H9 (cell line): ENCODE measurements around the gene ZFAND3. TPM values are rescaled to one million over a fixed set of nuclear protein-coding genes. Genes with fewer than 3 reads are reported as not detected.

Experiments
- DNase-seq: peaks from one replicate; pipeline ENCODE4 v3.0.0-alpha.2; 2017
- H2AFZ ChIP-seq: one replicate; pipeline ENCODE4 v1.6.1; 2013; ENCODE audit warnings: mild to moderate bottlenecking, low read length, control low read depth, moderate library complexity
- H2AK5ac ChIP-seq: 2 replicates; pipeline ENCODE4 v1.6.1; 2013; ENCODE audit warnings: low read length, control low read depth, mixed read lengths; ENCODE audit not compliant: insufficient read length
- H2BK120ac ChIP-seq: one replicate; pipeline ENCODE4 v1.6.1; 2013; ENCODE audit warnings: low read depth, mild to moderate bottlenecking, low read length, control low read depth, inconsistent platforms; ENCODE audit not compliant: poor library complexity, severe bottlenecking
- H2BK12ac ChIP-seq: 2 replicates; pipeline ENCODE4 v1.6.1; 2013; ENCODE audit warnings: low read length, control low read depth, mixed read lengths, low read depth; ENCODE audit not compliant: insufficient read length
- H2BK15ac ChIP-seq: 2 replicates; pipeline ENCODE4 v1.6.1; 2013; ENCODE audit warnings: low read depth, low read length, control low read depth
- H2BK20ac ChIP-seq: one replicate; pipeline ENCODE4 v1.6.1; 2013; ENCODE audit warnings: low read depth, mild to moderate bottlenecking, low read length, control low read depth, inconsistent platforms; ENCODE audit not compliant: poor library complexity, severe bottlenecking
- H2BK5ac ChIP-seq: 2 replicates; pipeline ENCODE4 v1.6.1; 2013; ENCODE audit warnings: low read length, control low read depth, mixed read lengths; ENCODE audit not compliant: insufficient read length
- H3K14ac ChIP-seq: 2 replicates; pipeline ENCODE4 v1.6.1; 2013; ENCODE audit warnings: low read length, control low read depth; ENCODE audit not compliant: insufficient read depth
- H3K18ac ChIP-seq: 2 replicates; pipeline ENCODE4 v1.6.1; 2013; ENCODE audit warnings: low read depth, mild to moderate bottlenecking, mixed read lengths, low read length, control low read depth; ENCODE audit not compliant: insufficient read length
- H3K23ac ChIP-seq: 2 replicates; pipeline ENCODE4 v1.6.1; 2013; ENCODE audit warnings: low read length, control low read depth, mixed read lengths, low read depth; ENCODE audit not compliant: insufficient read length
- H3K23me2 ChIP-seq: 2 replicates; pipeline ENCODE4 v1.6.1; 2013; ENCODE audit warnings: low read depth, mild to moderate bottlenecking, mixed read lengths, low read length, control low read depth; ENCODE audit not compliant: insufficient read length, poor library complexity, severe bottlenecking
- H3K27ac ChIP-seq: 2 replicates; pipeline ENCODE4 v1.5.1; 2013; ENCODE audit warnings: low read length, control low read depth, mixed read lengths, low read depth; ENCODE audit not compliant: insufficient read length
- H3K27me3 ChIP-seq: 2 replicates; pipeline ENCODE4 v1.6.1; 2013; ENCODE audit warnings: low read length, control low read depth, inconsistent platforms; ENCODE audit not compliant: insufficient read depth
- H3K4ac ChIP-seq: 2 replicates; pipeline ENCODE4 v1.6.1; 2013; ENCODE audit warnings: low read depth, mild to moderate bottlenecking, control low read depth, inconsistent platforms, low read length, moderate library complexity
- H3K4me1 ChIP-seq: 2 replicates; pipeline ENCODE4 v1.6.1; 2013; ENCODE audit warnings: low read length, control low read depth, inconsistent platforms; ENCODE audit not compliant: insufficient read depth
- H3K4me2 ChIP-seq: 2 replicates; pipeline ENCODE4 v1.6.1; 2013; ENCODE audit warnings: low read length, control low read depth, mixed read lengths; ENCODE audit not compliant: insufficient read length, insufficient read depth
- H3K56ac ChIP-seq: 2 replicates; pipeline ENCODE4 v1.6.1; 2013; ENCODE audit warnings: low read depth, mild to moderate bottlenecking, mixed read lengths, low read length, control low read depth; ENCODE audit not compliant: insufficient read length
- H3K79me1 ChIP-seq: 2 replicates; pipeline ENCODE4 v1.6.1; 2013; ENCODE audit warnings: low read depth, mild to moderate bottlenecking, moderate library complexity, low read length, control low read depth, inconsistent platforms; ENCODE audit not compliant: insufficient read depth, poor library complexity, severe bottlenecking
- H3K79me2 ChIP-seq: 2 replicates; pipeline ENCODE4 v1.6.1; 2013; ENCODE audit warnings: low read length, control low read depth, inconsistent platforms; ENCODE audit not compliant: insufficient read depth
- H3K9ac ChIP-seq: 2 replicates; pipeline ENCODE4 v1.6.1; 2013; ENCODE audit warnings: low read length, control low read depth, mixed read lengths; ENCODE audit not compliant: insufficient read length; ENCODE audit errors: extremely low read depth
- H3K9me3 ChIP-seq: one replicate; pipeline ENCODE4 v1.6.1; 2013; ENCODE audit warnings: low read depth, low read length, inconsistent platforms; ENCODE audit not compliant: control insufficient read depth
- H3T11ph ChIP-seq: one replicate; pipeline ENCODE4 v1.6.1; 2013; ENCODE audit warnings: mild to moderate bottlenecking, low read length, control low read depth, inconsistent platforms
- H4K20me1 ChIP-seq: one replicate; pipeline ENCODE4 v1.6.1; 2013; ENCODE audit not compliant: control insufficient read depth, insufficient read length, insufficient read depth
- H4K5ac ChIP-seq: 2 replicates; pipeline ENCODE4 v1.6.1; 2013; ENCODE audit warnings: low read depth, mild to moderate bottlenecking, mixed read lengths, low read length, control low read depth; ENCODE audit not compliant: insufficient read length
- H4K8ac ChIP-seq: replicated peaks from 2 replicates; pipeline ENCODE4 v1.6.1; 2013; ENCODE audit warnings: low read length, control low read depth, mixed read lengths, low read depth; ENCODE audit not compliant: insufficient read length
- H4K91ac ChIP-seq: 2 replicates; pipeline ENCODE4 v1.6.1; 2013; ENCODE audit warnings: low read depth, mild to moderate bottlenecking, moderate library complexity, mixed read lengths, low read length, control low read depth; ENCODE audit not compliant: insufficient read length
- H3K27ac Mint-ChIP-seq, 3 experiments: 2 replicates in 2 of 3; 3 replicates in 1 of 3; pipeline ENCODE4 v1.8.0; 2020 to 2021; ENCODE audit warnings: mixed read lengths in 3 of 3, mild to moderate bottlenecking in 1 of 3, moderate library complexity in 1 of 3
- H3K27me3 Mint-ChIP-seq: 2 replicates; pipeline ENCODE4 v1.8.0; 2021; ENCODE audit warnings: low read depth, mild to moderate bottlenecking, moderate library complexity, mixed read lengths
- H3K36me3 Mint-ChIP-seq, 3 experiments: 2 replicates in 2 of 3; 3 replicates in 1 of 3; pipeline ENCODE4 v1.8.0; 2020 to 2021; ENCODE audit warnings: low read depth in 3 of 3, mixed read lengths in 3 of 3; ENCODE audit not compliant: insufficient read depth in 1 of 3
- H3K4me1 Mint-ChIP-seq, 2 experiments: 2 replicates each; pipeline ENCODE4 v1.8.0; 2020; ENCODE audit warnings: mixed read lengths in 2 of 2
- H3K4me3 Mint-ChIP-seq, 2 experiments: 2 replicates in 1 of 2; 3 replicates in 1 of 2; pipeline ENCODE4 v1.8.0; 2020 to 2021; ENCODE audit warnings: mild to moderate bottlenecking in 2 of 2, mixed read lengths in 2 of 2, moderate library complexity in 1 of 2
- H3K9me3 Mint-ChIP-seq, 2 experiments: 2 replicates in 1 of 2; 3 replicates in 1 of 2; pipeline ENCODE4 v1.8.0; 2020; ENCODE audit warnings: mild to moderate bottlenecking in 2 of 2, mixed read lengths in 2 of 2, moderate library complexity in 1 of 2
- CTCF ChIP-seq: fragments of 200-600 bp; sonication (generic); conservative IDR thresholded peaks from 3 replicates; pipeline ENCODE4 v1.8.0; 2021; ENCODE audit warnings: antibody characterized with exemption, mild to moderate bottlenecking
- WGBS: extraction: QIAGEN DNeasy Blood & Tissue Kit; methylation state at CpG from one replicate; pipeline ENCODE4 v1.1.7; 2013; ENCODE audit warnings: missing lambda C conversion rate, low lambda C conversion rate, mixed read lengths; ENCODE audit not compliant: insufficient read length; ENCODE audit errors: extremely low coverage; 5-methylcytosine and 5-hydroxymethylcytosine counted together
- total RNA-seq: library from RNA; stranded (reverse); gene quantifications from 2 replicates; pipeline ENCODE4 v1.2.1, GENCODE V29; 2021

ZFAND3 gene
- total RNA-seq, 1 experiment from 2014 or later = 57.7 TPM

DNA sequence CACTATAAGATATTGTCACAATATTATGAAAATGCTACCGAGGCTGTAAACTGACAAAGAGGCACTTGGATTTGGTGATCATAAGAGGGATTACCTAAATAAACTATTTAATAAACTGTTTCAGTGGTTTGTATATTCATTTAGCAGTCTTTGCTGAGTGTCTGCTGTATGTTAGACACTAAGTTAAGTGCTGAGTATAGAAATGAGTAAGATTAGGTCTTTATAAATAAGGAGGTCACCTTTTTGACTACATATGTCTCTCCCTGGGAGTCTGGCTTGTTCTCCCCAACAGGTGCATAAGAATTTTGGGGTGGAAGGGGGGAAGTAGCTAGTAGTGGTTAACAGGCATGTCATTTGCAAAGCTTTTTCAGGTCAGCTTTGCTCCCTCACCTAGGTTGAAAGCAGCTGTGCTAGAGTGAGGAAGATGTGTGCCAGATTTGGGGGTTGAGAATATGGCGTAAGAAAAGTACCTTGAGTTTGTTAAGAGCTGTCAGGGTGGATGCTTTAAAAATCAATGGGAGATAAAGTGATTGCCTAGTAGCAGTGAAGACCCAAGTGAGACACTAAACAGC, 246.3 kb downstream of the ZFAND3 start:
- no peaks in the 10 kb centered on the region for H3K9me3 Mint-ChIP-seq

More for the DNA sequence above, 246.3 kb downstream of the ZFAND3 start:
- Histone ChIP-seq H2BK120ac (no peak overlapping the region), H3K79me2 (no peaks in the 10 kb centered on the region), H3K14ac (no peak overlapping the region), H2BK5ac (no peak overlapping the region), H2BK12ac (no peak overlapping the region), H4K91ac (no peak overlapping the region), H2BK15ac (no peak overlapping the region), H3K4me2 (no peak overlapping the region), H3K79me1 (no peaks in the 10 kb centered on the region), H3T11ph (no peak overlapping the region), H3K23me2 (no peaks in the 10 kb centered on the region), H3K56ac (no peak overlapping the region), H2BK20ac (no peak overlapping the region), H4K8ac (no peak overlapping the region), H3K18ac (no peak overlapping the region), H4K20me1 (no peaks in the 10 kb centered on the region), H3K9ac (no peak overlapping the region), H4K5ac (no peak overlapping the region), H3K9me3 (no peaks in the 10 kb centered on the region), H3K4ac (no peak overlapping the region), H2AFZ (no peak overlapping the region), H3K27ac (no peak overlapping the region), H2AK5ac (no peak overlapping the region), H3K23ac (no peak overlapping the region), H3K4me1 (no peaks in the 10 kb centered on the region), H3K27me3 (no peaks in the 10 kb centered on the region)
- Mint-ChIP-seq H3K4me3 (no peak overlapping the region), H3K27me3 (no peaks in the 10 kb centered on the region), H3K27ac (peak overlapping the region in 2 of 3 experiments; percentile 2 to 3; a peak in 1 of 7 replicates), H3K4me1 (peaks cover 0 to 8% of the 10 kb centered on the region in 2 experiments; a peak in 1 of 4 replicates), H3K36me3 (peaks cover 3 to 25% (median 14%) of the 10 kb centered on the region in 3 experiments; a peak in 6 of 7 replicates)
- no peak for TF ChIP-seq CTCF
- no CpG with 5 or more reads among the region's 2 CpGs for WGBS
- DNase-seq = no peak
